NCI-H748 (cell line): ENCODE results near the gene MRPL17.

Experiments used
- DNase-seq: peaks from one replicate; lab custom pipeline; 2025; ENCODE audit not compliant: unreplicated experiment; lab: John Stamatoyannopoulos, UW

MRPL17 gene

GRCh38 chr11:6634534-6634933 lies 48.6 kb downstream of the MRPL17 start:
- DNase-seq, result no peak

- no peak for DNase-seq
These were observed 49.4 kb downstream of the MRPL17 start for GRCh38 chr11:6633422-6634408.

- no peak for DNase-seq
These were observed 50.7 kb downstream of the MRPL17 start for GRCh38 chr11:6632116-6633073.

GRCh38 chr11:6631361-6631890 lies 51.7 kb downstream of the MRPL17 start:
- DNase-seq, result no peak

GRCh38 chr11:6630632-6631291 lies 52.4 kb downstream of the MRPL17 start:
- DNase-seq, result peak; percentile 54
